Caco-2 (cell line): ENCODE measurements around the gene USP20. TPM values are rescaled to one million over a fixed set of nuclear protein-coding genes. Genes with fewer than 3 reads are reported as not detected.

ENCODE experiments used
- BruUV-seq: library from RNA; stranded (reverse); fragments of 400-500 nt; replicated peaks from 2 replicates; lab custom pipeline; 2021; lab: Mats Ljungman, UMichigan
- CTCF ChIA-PET: fragments of 300-600 bp; sonication (Branson Sonifier 250); formaldehyde crosslinking; loops from one replicate; lab custom pipeline; 2022; ENCODE audit warnings: antibody characterized with exemption; lab: Charles Lee
- POLR2A ChIA-PET: fragments of 300-600 bp; sonication (Branson Sonifier 250); formaldehyde crosslinking; loops from one replicate; lab custom pipeline; 2022; ENCODE audit warnings: antibody characterized with exemption; lab: Charles Lee
- DNase-seq, 2 experiments: peaks; one replicate each; pipeline versions ENCODE4 v3.0.0 to v3.0.0-alpha.2; 2020 to 2022
- H3K27me3 ChIP-seq: replicated peaks from 2 replicates; pipeline ENCODE4 v1.6.0; 2011; ENCODE audit warnings: low read length; ENCODE audit not compliant: control insufficient read depth, insufficient read depth
- H3K36me3 ChIP-seq: 2 replicates; pipeline ENCODE4 v1.5.1; 2011; ENCODE audit warnings: low read length; ENCODE audit not compliant: control insufficient read depth, insufficient read depth
- H3K4me1 ChIP-seq: fragments of 250-450 bp; sonication (Bioruptor Pico); 2 replicates; pipeline ENCODE4 v1.5.1; 2020; ENCODE audit warnings: mild to moderate bottlenecking
- H3K4me3 ChIP-seq: 2 replicates; pipeline ENCODE4 v1.5.1; 2011; ENCODE audit warnings: low read depth, mild to moderate bottlenecking, control low read depth, low read length
- H3K9me3 ChIP-seq: fragments of 250-450 bp; sonication (Bioruptor Pico); 2 replicates; pipeline ENCODE4 v1.5.1; 2020; ENCODE audit warnings: mild to moderate bottlenecking, moderate library complexity
- H3K27ac Mint-ChIP-seq: one replicate; pipeline ENCODE4 v1.8.0; 2022; ENCODE audit warnings: mixed read lengths; ENCODE audit not compliant: unreplicated experiment
- H3K27me3 Mint-ChIP-seq: one replicate; pipeline ENCODE4 v1.8.0; 2022; ENCODE audit warnings: mixed read lengths; ENCODE audit not compliant: insufficient read depth, unreplicated experiment
- H3K36me3 Mint-ChIP-seq: one replicate; pipeline ENCODE4 v1.8.0; 2022; ENCODE audit warnings: mild to moderate bottlenecking, mixed read lengths; ENCODE audit not compliant: insufficient read depth, unreplicated experiment
- H3K4me1 Mint-ChIP-seq: one replicate; pipeline ENCODE4 v1.8.0; 2022; ENCODE audit warnings: low read depth, mixed read lengths; ENCODE audit not compliant: unreplicated experiment
- H3K4me3 Mint-ChIP-seq: one replicate; pipeline ENCODE4 v1.8.0; 2022; ENCODE audit warnings: mild to moderate bottlenecking, moderate library complexity, mixed read lengths; ENCODE audit not compliant: unreplicated experiment
- H3K9me3 Mint-ChIP-seq: one replicate; pipeline ENCODE4 v1.8.0; 2022; ENCODE audit warnings: mixed read lengths; ENCODE audit not compliant: unreplicated experiment
- CTCF ChIP-seq, 2 experiments: fragments of 200-600 bp in 1 of 2; IDR thresholded peaks; 1 replicate in 1 of 2; 2 replicates in 1 of 2; pipeline versions ENCODE4 v1.5.1 to v1.8.0; 2011 to 2022; ENCODE audit warnings: antibody characterized with exemption in 1 of 2, control low read depth in 1 of 2, inconsistent platforms in 1 of 2, low read depth in 1 of 2, low read length in 1 of 2, mild to moderate bottlenecking in 1 of 2, moderate library complexity in 1 of 2; ENCODE audit not compliant: insufficient read depth in 1 of 2, severe bottlenecking in 1 of 2, unreplicated experiment in 1 of 2
- intact Hi-C: fragments of 100-400 bp; cut with micrococcal nuclease; formaldehyde crosslinking; loops from one replicate; pipeline ENCODE4 v1.10.0; 2022; ENCODE audit not compliant: unreplicated experiment
- total RNA-seq: library from RNA; stranded (reverse); gene quantifications from 2 replicates; pipeline ENCODE4 v1.2.3, GENCODE V29; 2022

Gene USP20
- total RNA-seq, 1 experiment from 2014 or later: 13.9 TPM

GRCh38 chr9:129898185-129898584, 62.9 kb downstream of the USP20 start:
- intact Hi-C loops: no loop called here
- H3K4me1 Mint-ChIP-seq: no peaks in the 10 kb centered on the region
- ChIA-PET POLR2A (no interaction called here), CTCF (no interaction called here)
- Histone ChIP-seq H3K27me3 (no peaks in the 10 kb centered on the region), H3K36me3 (no peaks in the 10 kb centered on the region), H3K4me1 (no peaks in the 10 kb centered on the region), H3K9me3 (no peaks in the 10 kb centered on the region), H3K4me3 (no peak overlapping the region)
- H3K9me3 Mint-ChIP-seq: no peaks in the 10 kb centered on the region
- BruUV-seq: no TSS peak
- no peak for TF ChIP-seq CTCF (IDR thresholded peaks at IDR 0.05; ENCODE audit: insufficient read depth in 1 of 2, low read depth in 1 of 2, low read length in 1 of 2, severe bottlenecking in 1 of 2, unreplicated experiment in 1 of 2)
- no peak overlapping the region for H3K27ac Mint-ChIP-seq
- H3K27me3 Mint-ChIP-seq: no peaks in the 10 kb centered on the region
- no peak overlapping the region for H3K4me3 Mint-ChIP-seq
- peaks cover 12% of the 10 kb centered on the region for H3K36me3 Mint-ChIP-seq
- no peak for DNase-seq

GRCh38 chr9:129899620-129900019, 64.4 kb downstream of the USP20 start:
- ChIA-PET POLR2A (no interaction called here), CTCF (no interaction called here)
- H3K4me1 ChIP-seq: no peaks in the 10 kb centered on the region
- Mint-ChIP-seq H3K4me3 (no peak overlapping the region), H3K4me1 (no peaks in the 10 kb centered on the region), H3K27ac (no peak overlapping the region), H3K27me3 (no peaks in the 10 kb centered on the region), H3K9me3 (no peaks in the 10 kb centered on the region), H3K36me3 (peaks cover 7% of the 10 kb centered on the region)
- no TSS peak for BruUV-seq
- no peak overlapping the region for H3K4me3 ChIP-seq
- no peaks in the 10 kb centered on the region for H3K9me3 ChIP-seq
- TF ChIP-seq CTCF (IDR thresholded peaks at IDR 0.05; ENCODE audit: insufficient read depth in 1 of 2, low read depth in 1 of 2, low read length in 1 of 2, severe bottlenecking in 1 of 2, unreplicated experiment in 1 of 2): no peak
- DNase-seq: no peak
- intact Hi-C loops: no loop called here
- no peaks in the 10 kb centered on the region for H3K36me3 ChIP-seq
- no peaks in the 10 kb centered on the region for H3K27me3 ChIP-seq

- no peak overlapping the region for H3K4me3 ChIP-seq
- BruUV-seq: no TSS peak
- H3K36me3 Mint-ChIP-seq: peaks cover 7% of the 10 kb centered on the region
- no peak for DNase-seq
- no peaks in the 10 kb centered on the region for H3K4me1 ChIP-seq
- H3K27me3 ChIP-seq: no peaks in the 10 kb centered on the region
- no peak for TF ChIP-seq CTCF (IDR thresholded peaks at IDR 0.05; ENCODE audit: insufficient read depth in 1 of 2, low read depth in 1 of 2, low read length in 1 of 2, severe bottlenecking in 1 of 2, unreplicated experiment in 1 of 2)
- H3K36me3 ChIP-seq: no peaks in the 10 kb centered on the region
- H3K4me1 Mint-ChIP-seq: no peaks in the 10 kb centered on the region
- POLR2A ChIA-PET: no interaction called here
- H3K4me3 Mint-ChIP-seq: no peak overlapping the region
- CTCF ChIA-PET: no interaction called here
- no peaks in the 10 kb centered on the region for H3K9me3 ChIP-seq
- H3K27me3 Mint-ChIP-seq: no peaks in the 10 kb centered on the region
- intact Hi-C loops: no loop called here
- H3K27ac Mint-ChIP-seq: no peak overlapping the region
- no peaks in the 10 kb centered on the region for H3K9me3 Mint-ChIP-seq
Observed at GRCh38 chr9:129900263-129901027, 65.2 kb downstream of the USP20 start.
